SK-N-SH (cell line): ENCODE measurements around the gene SNX9. TPM values are rescaled to one million over a fixed set of nuclear protein-coding genes. Genes with fewer than 3 reads are reported as not detected.

Experiments
- CTCF ChIA-PET: fragments of 300-600, 350-600 bp; formaldehyde crosslinking; extraction: SDS; loops from one replicate; lab custom pipeline; 2021; lab: Yijun Ruan, JAX
- POLR2A ChIA-PET: fragments of 350-600 bp; sonication (Branson Sonifier 250); formaldehyde crosslinking; extraction: SDS; loops from one replicate; lab custom pipeline; 2020; ENCODE audit warnings: antibody characterized with exemption, inconsistent platforms; lab: Yijun Ruan, JAX
- DNase-seq: peaks from one replicate; pipeline ENCODE4 v3.0.0; 2012
- H2AFZ ChIP-seq: fragments of 200-600 bp; sonication (generic); 2 replicates; pipeline ENCODE4 v1.8.1; 2016; ENCODE audit warnings: antibody characterized with exemption, mild to moderate bottlenecking, low read depth
- H3F3A ChIP-seq: fragments of 200-600 bp; sonication (generic); replicated peaks from 2 replicates; pipeline ENCODE3; 2016; ENCODE audit warnings: antibody characterized with exemption, mild to moderate bottlenecking; ENCODE audit not compliant: insufficient read depth
- H3K27ac ChIP-seq, 2 experiments: fragments of 200-500 bp in 1 of 2; fragments of 200-600 bp in 1 of 2; sonication (Bioruptor generic) in 1 of 2; sonication (generic), shearing (Covaris generic) in 1 of 2; 2 replicates each; pipeline versions ENCODE4 v1.5.1 to v1.6.1; 2014 to 2016; ENCODE audit warnings: low read depth in 2 of 2, inconsistent platforms in 1 of 2, low read length in 1 of 2, mild to moderate bottlenecking in 1 of 2, mixed read lengths in 1 of 2
- H3K27me3 ChIP-seq: fragments of 200-600 bp; sonication (generic), shearing (Covaris generic); 2 replicates; pipeline ENCODE4 v1.6.1; 2016; ENCODE audit warnings: mixed run types; ENCODE audit not compliant: insufficient read depth
- H3K36me3 ChIP-seq, 2 experiments: fragments of 200-500 bp in 1 of 2; fragments of 200-600 bp in 1 of 2; sonication (Bioruptor generic) in 1 of 2; sonication (generic) in 1 of 2; replicated peaks in 1 of 2; 2 replicates each; pipeline versions ENCODE3 to v1.5.1; 2014 to 2016; ENCODE audit warnings: low read length in 1 of 2, mild to moderate bottlenecking in 1 of 2; ENCODE audit not compliant: insufficient read depth in 2 of 2, control insufficient read depth in 1 of 2
- H3K4me1 ChIP-seq, 2 experiments: fragments of 200-500 bp in 1 of 2; fragments of 200-600 bp in 1 of 2; sonication (Bioruptor generic) in 1 of 2; sonication (generic), shearing (Covaris generic) in 1 of 2; 2 replicates each; pipeline versions ENCODE4 v1.5.1 to v1.6.1; 2014 to 2016; ENCODE audit warnings: low read depth in 1 of 2, low read length in 1 of 2, mixed run types in 1 of 2; ENCODE audit not compliant: insufficient read depth in 2 of 2, control insufficient read depth in 1 of 2
- H3K4me2 ChIP-seq: fragments of 200-600 bp; sonication (generic), shearing (Covaris generic); 2 replicates; pipeline ENCODE4 v1.6.1; 2017; ENCODE audit warnings: mixed run types
- H3K4me3 ChIP-seq, 2 experiments: fragments of 200-500 bp in 1 of 2; fragments of 200-600 bp in 1 of 2; sonication (Bioruptor generic) in 1 of 2; sonication (generic), shearing (Covaris generic) in 1 of 2; 2 replicates each; pipeline versions ENCODE4 v1.5.1 to v1.8.1; 2014 to 2016; ENCODE audit warnings: low read depth in 2 of 2, inconsistent platforms in 1 of 2, low read length in 1 of 2, mild to moderate bottlenecking in 1 of 2, mixed read lengths in 1 of 2, moderate library complexity in 1 of 2
- H3K79me2 ChIP-seq: fragments of 200-600 bp; sonication (generic); 2 replicates; pipeline ENCODE4 v1.8.1; 2017; ENCODE audit warnings: mild to moderate bottlenecking; ENCODE audit not compliant: insufficient read depth
- H3K9ac ChIP-seq: fragments of 200-600 bp; sonication (generic); 2 replicates; pipeline ENCODE4 v1.6.1; 2017; ENCODE audit warnings: mixed run types
- H3K9me2 ChIP-seq: fragments of 200-600 bp; sonication (generic); 2 replicates; pipeline ENCODE4 v1.6.1; 2017; ENCODE audit warnings: mixed run types
- H3K9me3 ChIP-seq: fragments of 200-600 bp; sonication (generic); 2 replicates; pipeline ENCODE4 v1.6.1; 2017; ENCODE audit warnings: mixed run types, mild to moderate bottlenecking, moderate library complexity
- H4K20me1 ChIP-seq: fragments of 200-600 bp; sonication (generic); 2 replicates; pipeline ENCODE4 v1.6.1; 2017; ENCODE audit warnings: mild to moderate bottlenecking, mixed run types; ENCODE audit not compliant: insufficient read depth
- CTCF ChIP-seq: fragments of 200-600 bp; sonication (generic); IDR thresholded peaks from 2 replicates; pipeline ENCODE4 v1.6.1; 2017; ENCODE audit warnings: antibody characterized with exemption, mild to moderate bottlenecking, moderate library complexity
- EP300 ChIP-seq, 2 experiments: IDR thresholded peaks; 2 replicates each; pipeline versions ENCODE4 v1.4.0 to v1.6.1; 2012; ENCODE audit warnings: borderline replicate concordance in 1 of 2, low read depth in 1 of 2, low read length in 1 of 2
- EZH2phosphoT487 ChIP-seq: fragments of 200-600 bp; sonication (generic); IDR thresholded peaks from 2 replicates; pipeline ENCODE4 v1.6.1; 2017; ENCODE audit warnings: low read depth, mixed run types, mild to moderate bottlenecking, antibody characterized with exemption, moderate library complexity, borderline replicate concordance
- FOSL2 ChIP-seq: IDR thresholded peaks from 2 replicates; pipeline ENCODE4 v1.4.0; 2012; ENCODE audit warnings: low read depth, mild to moderate bottlenecking, moderate library complexity, borderline replicate concordance
- FOXJ3 ChIP-seq: sonication (generic); formaldehyde crosslinking; IDR thresholded peaks from 2 replicates; pipeline ENCODE4 v1.5.1; 2020; ENCODE audit warnings: mild to moderate bottlenecking, missing genetic modification reagents
- FOXM1 ChIP-seq: IDR thresholded peaks from 2 replicates; pipeline ENCODE4 v1.4.0; 2012; ENCODE audit warnings: low read depth, mild to moderate bottlenecking
- GATA2 ChIP-seq: sonication (generic); formaldehyde crosslinking; IDR thresholded peaks from 2 replicates; pipeline ENCODE4 v1.5.0; 2020; ENCODE audit warnings: mild to moderate bottlenecking, missing genetic modification reagents
- MXI1 ChIP-seq: IDR thresholded peaks from 2 replicates; pipeline ENCODE4 v1.6.1; 2012; ENCODE audit warnings: mild to moderate bottlenecking, low read depth, low read length, improper control_type of control experiment
- RAD21 ChIP-seq: IDR thresholded peaks from 2 replicates; pipeline ENCODE4 v1.6.1; 2012; ENCODE audit warnings: mild to moderate bottlenecking, low read length
- REST ChIP-seq: IDR thresholded peaks from 2 replicates; pipeline ENCODE4 v1.6.1; 2012; ENCODE audit warnings: mild to moderate bottlenecking, low read depth, low read length, moderate library complexity
- SIN3A ChIP-seq: IDR thresholded peaks from 2 replicates; pipeline ENCODE4 v1.6.1; 2012; ENCODE audit warnings: low read depth, mild to moderate bottlenecking, low read length, moderate library complexity, borderline replicate concordance
- TAF1 ChIP-seq: IDR thresholded peaks from 2 replicates; pipeline ENCODE4 v1.6.1; 2012; ENCODE audit warnings: low read depth, mild to moderate bottlenecking, low read length, moderate library complexity, borderline replicate concordance
- WGBS: methylation state at CpG from one replicate; pipeline ENCODE4 v1.1.6; 2017; ENCODE audit warnings: low lambda C conversion rate; 5-methylcytosine and 5-hydroxymethylcytosine counted together
- polyA plus RNA-seq, 3 experiments: library from polyadenylated mRNA; depleted of rRNA; stranded (reverse); fragments of >200 nt; gene quantifications; 2 replicates each; pipeline ENCODE4 v1.2.3, GENCODE V29; 2012

The SNX9 gene
- polyA plus RNA-seq, 1 of the 3 experiments (the other 2 are of a cell fraction), result 31.6 TPM

GRCh38 chr6:157840261-157840660 is 17.2 kb downstream of the SNX9 start:
- H3K9me3 ChIP-seq, result no peaks in the 10 kb centered on the region
- H3K4me1 ChIP-seq, result peaks cover 5 to 15% of the 10 kb centered on the region in 2 experiments
- peaks cover 98% of the 10 kb centered on the region for H3K79me2 ChIP-seq
- H3K36me3 ChIP-seq, result no peaks in the 10 kb centered on the region
- H3K9me2 ChIP-seq, result no peaks in the 10 kb centered on the region
- CTCF ChIA-PET, result no interaction called here
- TF ChIP-seq FOSL2 (no peak), FOXM1 (no peak), REST (no peak), GATA2 (CRISPR knock-in tag) (no peak), EP300 (IDR thresholded peaks at IDR 0.05; ENCODE audit: borderline replicate concordance in 1 of 2, low read depth in 1 of 2, low read length in 1 of 2) (no peak), FOXJ3 (no peak), RAD21 (no peak), MXI1 (no peak), SIN3A (no peak)
- H3K27ac ChIP-seq, result peak overlapping the region in 1 of 2 experiments; percentile 72; a peak in 2 of 4 replicates
- H2AFZ ChIP-seq, result no peak overlapping the region
- no peak for DNase-seq
- peaks cover 8% of the 10 kb centered on the region for H3F3A ChIP-seq
- WGBS, result 88% methylated on average over 2 of the region's 2 CpGs
- peak overlapping the region; percentile 45; the same call in 1 of the 2 replicates for H3K9ac ChIP-seq
- POLR2A ChIA-PET, result no interaction called here
- 0 out of 4 replicates have a peak overlapping the region, but pooled peaks of 1 of the 2 experiments have one; percentile 34 for H3K4me3 ChIP-seq
- H4K20me1 ChIP-seq, result peaks cover 65% of the 10 kb centered on the region
- H3K27me3 ChIP-seq, result no peaks in the 10 kb centered on the region
- peak overlapping the region; percentile 49; the same call in 1 of the 2 replicates for H3K4me2 ChIP-seq

- no peaks in the 10 kb centered on the region for H3K36me3 ChIP-seq
- no peak overlapping the region for H2AFZ ChIP-seq
- DNase-seq, result no peak
- H4K20me1 ChIP-seq, result peaks cover 68% of the 10 kb centered on the region
- H3K4me3 ChIP-seq, result 0 out of 4 replicates have a peak overlapping the region, but pooled peaks of 1 of the 2 experiments have one; percentile 34
- peaks cover 5 to 20% of the 10 kb centered on the region in 2 experiments for H3K4me1 ChIP-seq
- peak overlapping the region; percentile 45; the same call in 1 of the 2 replicates for H3K9ac ChIP-seq
- peak overlapping the region; percentile 49; the same call in 1 of the 2 replicates for H3K4me2 ChIP-seq
- no peaks in the 10 kb centered on the region for H3K9me2 ChIP-seq
- 22% methylated on average over 6 of the region's 6 CpGs for WGBS
- peaks cover 12% of the 10 kb centered on the region for H3F3A ChIP-seq
- H3K27me3 ChIP-seq, result no peaks in the 10 kb centered on the region
- ChIA-PET CTCF (interaction anchor here (1.0 kb wide), 1 partner anchor 39 kb away, joined by 3 read pairs; no protein-coding TSS in a partner anchor), POLR2A (no interaction called here)
- TF ChIP-seq RAD21, result no peak
- no peak for TF ChIP-seq MXI1
- 0 out of 2 replicates have a peak, but pooled peaks have one; percentile 4 for TF ChIP-seq CTCF
- no peak for TF ChIP-seq EZH2phosphoT487
- TF ChIP-seq GATA2 (CRISPR knock-in tag), result no peak
- TF ChIP-seq TAF1, result no peak
- H3K79me2 ChIP-seq, result peaks cover 98% of the 10 kb centered on the region
- peak overlapping the region in 1 of 2 experiments; percentile 72; a peak in 2 of 4 replicates for H3K27ac ChIP-seq
- no peaks in the 10 kb centered on the region for H3K9me3 ChIP-seq
Observed at GRCh38 chr6:157840776-157841175, 17.7 kb downstream of the SNX9 start.
